ENCODE measurements around the gene MED17.
"Not testable (repeated sequence)": the region's sequence is repeated elsewhere in the genome, so short reads cannot be mapped to it uniquely, and the experiment has no call there.

MED17 gene

GRCh38 chr11:93757924-93758865, 25.9 kb upstream of the MED17 start:
- no peak for DNase-seq (ENCODE audit: low read depth)

GRCh38 chr11:93759123-93759522, 25.0 kb upstream of the MED17 start:
- DNase-seq (ENCODE audit: low read depth) = not testable (repeated sequence)

- DNase-seq (ENCODE audit: low read depth) = no peak
Observed at GRCh38 chr11:93761910-93762309, 22.2 kb upstream of the MED17 start.

GRCh38 chr11:93765551-93765950, 18.5 kb upstream of the MED17 start:
- DNase-seq (ENCODE audit: low read depth) = no peak

GRCh38 chr11:93766504-93766903, 17.6 kb upstream of the MED17 start:
- no peak for DNase-seq (ENCODE audit: low read depth)

- DNase-seq (ENCODE audit: low read depth) = no peak
Observed at GRCh38 chr11:93767018-93767417, 17.1 kb upstream of the MED17 start.

GRCh38 chr11:93770160-93770559, 13.9 kb upstream of the MED17 start:
- DNase-seq (ENCODE audit: low read depth) = no peak

GRCh38 chr11:93772123-93772522, 12.0 kb upstream of the MED17 start:
- no peak for DNase-seq (ENCODE audit: low read depth)

GRCh38 chr11:93773045-93773477, 11.0 kb upstream of the MED17 start:
- no peak for DNase-seq (ENCODE audit: low read depth)

- no peak for DNase-seq (ENCODE audit: low read depth)
Observed at GRCh38 chr11:93773601-93774200, 10.4 kb upstream of the MED17 start.

- DNase-seq (ENCODE audit: low read depth) = not testable (repeated sequence)
Observed at GRCh38 chr11:93774560-93774959, 9.5 kb upstream of the MED17 start.

- no peak for DNase-seq (ENCODE audit: low read depth)
Observed at GRCh38 chr11:93775289-93775688, 8.8 kb upstream of the MED17 start.

GRCh38 chr11:93783362-93783761, 720 bp upstream of the MED17 start:
- DNase-seq (ENCODE audit: low read depth) = no peak

GRCh38 chr11:93783765-93784144, 327 bp upstream of the MED17 start:
- DNase-seq (ENCODE audit: low read depth) = no peak

- DNase-seq (ENCODE audit: low read depth) = no peak
Observed at GRCh38 chr11:93784935-93785360, 866 bp downstream of the MED17 start.

GRCh38 chr11:93791493-93791892, 7.4 kb downstream of the MED17 start:
- no peak for DNase-seq (ENCODE audit: low read depth)

GRCh38 chr11:93796441-93797231, 12.6 kb downstream of the MED17 start:
- no peak for DNase-seq (ENCODE audit: low read depth)

- DNase-seq (ENCODE audit: low read depth) = no peak
Observed at GRCh38 chr11:93801366-93801765, 17.3 kb downstream of the MED17 start.

GRCh38 chr11:93804879-93805278, 20.8 kb downstream of the MED17 start:
- no peak for DNase-seq (ENCODE audit: low read depth)

GRCh38 chr11:93807980-93808379, 23.9 kb downstream of the MED17 start:
- DNase-seq (ENCODE audit: low read depth) = no peak

- DNase-seq (ENCODE audit: low read depth) = no peak
Observed at GRCh38 chr11:93813974-93814373, 29.9 kb downstream of the MED17 start.

- no peak for DNase-seq (ENCODE audit: low read depth)
Observed at GRCh38 chr11:93814966-93815633, 31.0 kb downstream of the MED17 start.
